Keratinocyte (primary cell): ENCODE measurements around the gene CHFR.
"Not testable (repeated sequence)": the region's sequence is repeated elsewhere in the genome, so short reads cannot be mapped to it uniquely, and the experiment has no call there.

Experiments used
- CTCF ChIP-seq, 3 experiments: IDR thresholded peaks in 1 of 3; conservative IDR thresholded peaks in 1 of 3; optimal IDR thresholded peaks in 1 of 3; 2 replicates in 2 of 3; 3 replicates in 1 of 3; pipeline versions ENCODE3 to v1.5.1; 2011; ENCODE audit warnings: low read length in 3 of 3, mild to moderate bottlenecking in 3 of 3, moderate library complexity in 2 of 3, control low read depth in 1 of 3, inconsistent platforms in 1 of 3; ENCODE audit not compliant: insufficient read depth in 2 of 3; ENCODE audit errors: extremely low read depth in 1 of 3
- EZH2 ChIP-seq: IDR thresholded peaks from one replicate; pipeline ENCODE4 v1.6.1; 2012; ENCODE audit warnings: inconsistent platforms, mild to moderate bottlenecking, low read length, moderate library complexity

GRCh38 chr12:132857019-132857418 lies 30.4 kb downstream of the CHFR start:
- not testable (repeated sequence) for TF ChIP-seq CTCF (optimal IDR thresholded peaks at IDR 0.05 in 1 of 3, IDR thresholded peaks at IDR 0.05 in 1 of 3, conservative IDR thresholded peaks at IDR 0.05 in 1 of 3; ENCODE audit: extremely low read depth in 1 of 3, insufficient read depth in 2 of 3, low read length in 3 of 3); EZH2
